T-helper 2 cell (primary cell): ENCODE measurements around the gene TLL1.
A peak's percentile ranks its signal among the peaks of the same experiment; 100 is the strongest.

Experiments
- DNase-seq, 5 experiments: peaks; one replicate each; pipeline versions ENCODE4 v3.0.0 to v3.0.0-alpha.2; 2012 to 2022

Gene TLL1

DNA sequence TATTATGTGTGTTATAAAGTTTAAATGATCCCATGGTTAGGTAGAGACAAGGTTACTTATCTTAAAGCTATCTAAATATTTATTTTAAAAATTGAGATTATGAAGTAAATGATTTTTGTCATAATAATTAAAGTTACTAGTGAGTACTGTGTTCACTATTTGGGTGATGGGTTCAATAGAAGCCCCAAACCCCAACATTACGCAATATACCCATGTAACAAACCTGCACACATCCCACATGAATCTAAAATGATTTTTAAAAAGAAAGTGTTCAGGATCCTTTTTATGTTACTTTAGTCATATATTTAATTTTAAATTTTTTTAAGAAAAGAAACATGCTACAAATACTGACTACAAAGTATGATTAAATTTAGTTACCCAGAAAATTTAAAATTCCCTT, 193.9 kb downstream of the TLL1 start:
- DNase-seq = no peak

DNA sequence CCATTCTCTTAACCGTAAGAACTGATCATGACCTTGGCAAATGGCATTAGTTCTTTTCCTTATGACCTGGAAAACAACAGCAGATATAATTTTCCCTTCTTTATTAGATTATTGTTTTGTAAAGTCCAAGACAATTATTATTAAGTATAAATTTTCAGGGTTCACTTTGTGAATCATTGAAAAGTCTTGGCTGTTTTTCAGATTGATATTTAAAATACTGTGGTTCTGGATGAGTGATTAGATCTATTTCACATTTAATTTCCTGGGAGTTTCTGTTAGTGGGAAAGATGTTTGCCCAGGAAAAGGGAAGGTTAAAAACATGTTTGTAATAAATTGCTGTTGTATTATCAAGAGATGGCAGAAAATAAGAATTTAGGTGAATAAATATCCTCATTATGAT, 194.9 kb downstream of the TLL1 start:
- DNase-seq = no peak

DNA sequence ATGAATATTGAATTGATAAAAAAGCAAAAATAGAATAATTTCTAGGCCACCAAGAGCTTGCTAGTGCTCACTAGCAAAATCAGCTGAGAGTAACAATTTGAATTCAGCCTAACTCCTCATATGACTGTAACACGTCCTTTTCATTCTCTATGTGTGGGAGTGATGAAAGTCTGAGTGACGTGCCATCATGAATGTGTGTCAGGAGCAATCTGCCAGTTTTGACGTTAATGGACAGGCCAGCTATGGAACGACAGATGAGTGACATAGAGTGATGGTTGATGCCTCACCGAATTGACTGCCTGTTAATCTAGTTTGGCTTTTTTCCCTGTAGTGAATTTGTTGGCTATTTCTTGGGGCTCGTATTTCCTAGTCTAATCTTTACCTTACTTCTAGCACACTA, 200.7 kb downstream of the TLL1 start:
- DNase-seq = peak in 1 of 5 experiments; percentile 11

DNA sequence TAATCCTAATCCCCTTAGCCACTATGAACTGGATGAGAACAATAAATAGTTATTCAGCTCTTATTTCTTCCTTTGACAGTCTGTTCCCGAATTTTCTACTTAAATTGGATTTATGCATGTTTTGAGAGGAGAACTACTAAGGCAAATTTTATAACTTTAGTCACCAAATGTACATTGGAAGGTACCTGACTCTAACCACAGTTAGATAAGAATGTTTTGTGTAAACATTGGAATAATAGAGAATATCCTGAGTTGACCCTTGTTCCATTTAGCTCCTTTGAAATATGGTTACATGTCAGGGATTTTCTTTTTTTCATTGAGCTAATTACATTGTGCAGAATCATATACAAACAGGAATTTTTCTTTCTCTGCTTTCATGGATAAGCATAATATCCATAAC, 202.6 kb downstream of the TLL1 start:
- DNase-seq = no peak

DNA sequence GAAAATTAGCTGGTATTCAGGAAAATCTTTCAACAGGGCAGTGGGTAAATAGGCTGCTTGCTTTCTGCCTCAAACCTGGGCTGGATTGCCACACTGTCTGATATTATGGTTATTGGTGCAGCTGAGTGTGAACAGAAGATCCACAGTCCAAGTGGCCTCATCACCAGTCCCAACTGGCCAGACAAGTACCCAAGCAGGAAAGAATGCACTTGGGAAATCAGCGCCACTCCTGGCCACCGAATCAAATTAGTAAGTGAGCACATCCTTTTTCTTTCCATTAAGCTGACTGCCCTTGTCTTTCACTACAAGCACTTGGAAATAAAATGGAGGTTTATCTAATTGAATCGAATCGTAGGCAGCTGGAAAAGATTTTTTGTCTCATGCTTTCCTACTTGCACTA, 204.7 kb downstream of the TLL1 start:
- DNase-seq = no peak

DNA sequence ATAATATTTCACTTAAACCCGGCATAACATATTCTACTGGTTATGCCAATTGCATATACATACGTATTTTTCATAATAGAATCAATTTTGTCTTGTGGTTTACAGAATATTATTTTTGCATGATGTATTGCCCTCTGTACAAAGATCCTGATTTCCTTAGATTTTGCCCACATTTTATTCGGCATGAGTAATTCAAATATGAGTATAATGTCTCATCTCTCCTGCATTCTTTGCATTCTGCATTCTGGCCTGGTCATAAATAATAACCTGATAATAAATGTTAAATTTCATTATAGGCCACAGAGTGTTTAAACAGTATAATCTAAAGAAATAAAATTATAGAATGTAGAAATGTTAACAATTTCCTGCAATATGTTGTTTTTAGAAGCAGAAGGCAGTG, 205.3 kb downstream of the TLL1 start:
- no peak for DNase-seq

DNA sequence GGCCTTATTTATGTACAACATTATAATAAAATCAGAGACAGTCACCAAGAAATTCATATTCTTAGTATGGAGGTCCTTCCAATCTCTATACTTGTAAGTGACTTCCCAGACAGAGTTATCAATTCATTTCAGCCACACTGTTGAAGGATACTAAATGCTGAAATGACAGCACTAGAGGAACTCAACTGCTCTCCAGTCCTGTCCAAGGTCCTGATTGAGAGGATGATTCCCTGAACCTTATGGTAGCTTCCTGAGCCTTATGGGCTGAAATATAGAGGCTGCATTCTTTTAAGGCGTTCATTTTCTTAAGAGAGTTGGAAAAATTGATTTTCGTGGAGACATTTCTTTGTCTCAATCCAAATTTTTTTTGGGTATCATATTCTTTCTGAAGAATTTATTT, 205.9 kb downstream of the TLL1 start:
- DNase-seq = no peak

DNA sequence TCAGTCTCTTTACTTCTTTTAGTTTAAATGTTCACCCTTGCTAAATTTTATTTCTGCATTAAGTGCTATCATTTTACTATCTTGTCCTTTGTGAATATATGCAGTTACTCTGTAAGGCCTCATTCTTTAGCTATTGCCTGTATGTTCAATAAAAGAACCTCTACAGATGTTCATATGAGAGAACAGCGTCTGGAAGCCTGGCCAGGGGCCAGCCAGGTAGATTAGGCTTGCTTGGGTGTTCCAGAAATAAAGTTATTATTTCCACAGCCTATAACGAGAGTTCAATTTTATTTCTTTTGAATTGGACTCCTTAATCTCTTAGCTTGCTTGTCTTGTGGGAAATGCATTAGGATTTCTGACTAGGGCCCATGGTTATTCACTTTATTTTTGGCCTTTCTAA, 214.5 kb downstream of the TLL1 start:
- no peak for DNase-seq

DNA sequence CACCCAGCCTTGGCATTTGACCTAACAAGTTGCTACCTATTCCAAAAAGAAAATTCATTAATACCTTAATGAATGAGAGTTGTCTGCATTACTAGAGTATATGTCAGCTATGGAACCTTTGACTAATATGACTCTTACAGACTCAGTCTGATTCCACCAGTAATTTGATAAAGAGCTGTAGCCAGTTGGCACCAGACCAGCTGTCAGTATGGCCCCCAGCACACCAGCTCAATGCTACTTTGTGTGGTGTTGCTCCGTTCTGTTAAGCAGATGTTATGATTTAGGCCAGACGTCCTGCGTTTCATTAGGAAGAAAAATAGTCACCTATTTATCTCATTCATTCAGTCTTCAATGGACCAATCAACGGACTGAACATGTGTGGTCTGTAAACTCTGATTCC, 215.5 kb downstream of the TLL1 start:
- DNase-seq = no peak

DNA sequence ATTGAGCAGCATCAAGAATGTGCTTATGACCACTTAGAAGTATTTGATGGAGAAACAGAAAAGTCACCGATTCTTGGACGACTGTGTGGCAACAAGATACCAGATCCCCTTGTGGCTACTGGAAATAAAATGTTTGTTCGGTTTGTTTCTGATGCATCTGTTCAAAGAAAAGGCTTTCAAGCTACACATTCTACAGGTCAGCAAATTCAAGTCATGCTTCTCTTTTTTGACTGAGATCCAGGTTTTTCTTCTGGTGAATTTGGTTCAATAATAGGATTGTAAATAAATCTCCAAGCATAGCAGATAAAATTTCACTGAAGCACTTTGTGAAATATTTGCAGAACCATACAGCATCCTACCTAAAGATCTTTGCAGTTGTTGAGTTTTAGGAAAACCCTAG, 218.1 kb downstream of the TLL1 start:
- DNase-seq = no peak

DNA sequence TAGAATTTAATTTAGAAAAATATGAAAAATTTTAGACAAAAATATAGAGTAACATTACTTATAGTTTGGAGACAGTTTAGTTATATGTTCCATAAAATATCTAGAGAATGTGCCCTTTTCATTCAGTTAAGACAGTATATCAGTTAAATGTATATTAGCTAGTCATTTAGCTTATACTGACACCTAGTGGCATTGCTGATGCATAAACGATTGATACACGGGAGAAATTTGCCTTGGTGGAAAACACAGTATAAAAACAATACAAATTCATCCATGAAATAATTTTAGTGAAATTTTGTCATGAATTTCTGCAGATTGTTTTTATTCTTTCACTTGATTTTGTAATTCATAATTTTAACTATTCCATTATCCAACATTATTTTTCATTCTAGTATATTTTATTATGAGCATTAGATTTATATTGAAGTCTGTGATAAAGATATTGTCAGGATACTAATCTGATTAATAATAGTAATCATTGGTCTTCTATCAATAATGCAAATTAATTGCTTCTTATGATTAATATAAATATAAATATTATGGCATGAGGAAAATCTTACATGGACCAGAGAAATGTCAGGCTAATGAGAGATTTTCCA, 219.0 kb downstream of the TLL1 start:
- DNase-seq = peak in 1 of 5 experiments; percentile 48

DNA sequence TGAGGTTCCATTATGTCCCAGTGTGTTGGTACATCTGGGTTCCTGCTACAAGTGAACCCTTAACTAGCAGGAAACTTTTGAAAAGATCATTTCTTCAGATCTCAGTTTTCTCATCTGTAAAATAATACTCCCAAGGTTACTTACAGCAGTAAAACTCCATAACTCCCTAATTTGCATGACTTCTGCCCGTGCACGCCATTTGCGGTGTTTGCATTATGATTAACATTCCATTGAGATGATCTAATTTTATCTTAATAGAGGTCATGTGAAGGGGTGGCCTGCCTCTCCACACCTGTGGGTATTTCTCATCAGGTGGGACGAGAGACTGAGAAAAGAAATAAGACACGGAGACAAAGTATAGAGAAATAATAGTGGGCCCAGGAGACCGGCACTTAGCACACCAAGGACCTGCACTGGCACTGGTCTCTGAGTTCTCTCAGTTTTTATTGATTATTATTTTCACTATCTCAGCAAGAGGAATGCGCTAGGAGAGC, 219.8 kb downstream of the TLL1 start:
- DNase-seq = no peak

DNA sequence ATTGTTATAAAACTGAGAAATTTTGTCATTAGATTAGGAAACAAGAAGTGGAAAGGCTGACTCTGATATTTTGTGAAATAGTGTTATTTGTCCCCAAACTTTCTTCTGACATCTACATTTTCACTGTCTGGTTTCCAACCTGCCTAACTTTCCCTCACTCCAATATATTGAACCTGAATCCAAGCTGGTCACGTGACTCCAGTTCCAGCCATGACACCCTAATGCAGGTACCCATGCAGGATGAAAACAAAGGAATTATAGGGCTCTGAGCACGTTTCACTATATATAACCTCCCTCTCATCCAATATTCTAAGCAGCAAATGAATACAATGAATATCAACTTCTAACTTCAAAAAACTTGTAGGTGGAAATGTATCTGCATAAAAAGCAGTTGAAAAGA, 231.6 kb downstream of the TLL1 start:
- DNase-seq = no peak

DNA sequence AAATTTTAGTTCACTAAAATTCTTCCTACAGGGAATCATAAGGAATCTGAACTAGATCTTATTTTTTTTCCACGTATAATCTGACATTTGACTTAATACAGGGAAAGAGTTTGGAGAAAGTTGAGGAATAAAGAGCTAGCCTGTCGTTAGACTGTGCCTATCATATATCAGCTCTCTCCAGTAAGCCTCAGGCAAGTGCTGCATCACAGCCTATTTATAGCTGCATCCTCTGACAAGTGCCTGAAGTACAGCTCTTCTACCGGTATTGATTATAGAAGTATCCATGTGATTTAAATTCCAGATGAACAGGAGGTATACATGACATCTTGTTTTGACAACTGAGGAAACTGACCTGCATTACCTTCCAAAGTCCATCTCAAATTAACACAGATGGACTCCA, 248.9 kb downstream of the TLL1 start:
- no peak for DNase-seq

DNA sequence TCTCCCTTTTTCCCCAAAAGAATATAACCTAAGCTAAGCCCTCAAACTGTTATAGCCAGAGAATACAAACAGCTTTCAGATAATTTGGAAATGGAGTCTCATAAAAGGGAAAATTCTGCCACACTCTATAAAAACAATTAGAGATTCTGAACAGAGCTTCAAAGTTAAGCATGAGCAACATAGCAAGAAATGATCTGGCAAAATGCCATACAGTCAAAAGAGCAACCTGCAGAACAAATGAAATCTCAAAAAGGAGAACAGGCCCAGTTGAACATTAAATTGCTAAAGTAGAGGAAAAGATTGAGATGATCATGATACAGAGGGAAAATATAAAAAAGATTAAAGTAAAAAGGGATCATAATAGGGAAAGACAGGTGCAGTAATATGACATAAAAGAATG, 250.5 kb downstream of the TLL1 start:
- DNase-seq = no peak

DNA sequence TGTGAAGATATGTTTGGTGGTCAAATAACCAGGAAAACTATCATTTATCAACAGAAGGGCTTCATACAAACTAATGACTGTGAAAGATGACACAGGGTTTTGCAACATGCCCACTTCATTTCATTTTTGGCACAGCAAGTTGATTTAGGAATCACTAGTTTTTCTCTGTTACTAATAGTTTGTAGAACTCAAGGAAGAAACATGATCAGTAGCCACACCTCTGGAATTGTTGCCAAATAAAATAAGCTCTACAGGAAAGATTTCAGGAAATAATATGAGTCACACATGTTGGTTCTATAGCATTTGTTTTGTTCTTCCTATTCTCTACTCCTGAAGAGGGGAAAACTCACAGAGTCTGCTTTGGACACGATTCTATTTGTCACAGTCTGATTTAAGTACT, 255.4 kb downstream of the TLL1 start:
- no peak for DNase-seq

DNA sequence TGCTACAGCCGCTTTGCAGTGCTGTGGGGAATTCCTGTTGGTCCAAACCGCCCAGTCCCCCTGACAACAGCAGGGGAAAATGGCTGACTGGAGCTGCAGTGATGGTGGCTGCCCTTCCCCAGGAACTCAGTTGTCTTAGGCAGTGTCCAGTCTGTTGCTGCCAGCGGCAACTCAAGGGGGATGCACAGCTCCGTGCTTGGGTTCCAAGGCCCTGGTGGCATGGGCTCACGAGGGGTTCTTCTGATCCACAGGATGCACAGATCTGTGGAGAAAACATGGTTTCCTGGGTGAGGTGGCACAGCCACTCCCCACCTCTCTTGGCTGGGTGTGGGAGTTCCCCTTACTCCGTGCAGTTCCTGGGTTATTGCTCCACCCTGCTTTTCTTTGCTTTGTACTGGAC, 261.2 kb downstream of the TLL1 start:
- DNase-seq = no peak

DNA sequence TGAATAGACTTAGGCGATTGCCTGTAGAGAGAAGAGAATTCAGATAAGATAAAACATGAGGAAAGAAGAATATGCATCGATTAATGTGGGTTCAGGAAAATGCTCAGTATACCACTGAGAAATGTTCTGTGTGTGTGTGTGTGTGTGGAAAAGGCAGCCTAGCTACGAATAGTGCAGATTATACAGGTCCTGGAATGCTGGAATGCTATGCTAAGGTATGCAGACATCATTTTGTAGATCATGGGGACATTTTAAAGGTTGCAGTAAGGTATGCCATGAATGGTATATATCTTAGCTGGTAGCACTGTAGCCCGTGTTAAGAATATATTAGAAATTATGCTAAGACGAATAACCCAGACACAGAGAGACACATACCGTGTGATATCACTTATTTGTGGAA, 267.9 kb downstream of the TLL1 start:
- DNase-seq = no peak

DNA sequence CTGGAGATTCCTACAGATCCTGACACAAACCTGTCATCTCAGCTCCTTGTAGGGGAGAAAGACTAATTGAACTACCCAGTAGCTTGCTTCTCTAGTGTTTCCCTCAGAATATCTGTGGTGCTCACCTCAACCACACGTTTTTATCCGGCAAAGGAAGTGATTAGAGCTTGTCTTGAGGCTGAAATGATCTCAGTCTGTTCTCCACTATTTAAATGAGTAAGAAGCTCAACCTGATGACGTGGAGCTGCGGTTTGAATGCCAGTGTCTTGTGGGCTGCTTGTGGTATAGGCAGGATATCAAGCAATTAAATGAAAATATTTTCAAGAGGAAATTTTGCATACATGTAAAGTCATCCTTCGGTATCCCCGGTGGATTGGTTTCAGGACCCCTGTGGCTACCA, 270.2 kb downstream of the TLL1 start:
- peak in 1 of 5 experiments; percentile 93 for DNase-seq

DNA sequence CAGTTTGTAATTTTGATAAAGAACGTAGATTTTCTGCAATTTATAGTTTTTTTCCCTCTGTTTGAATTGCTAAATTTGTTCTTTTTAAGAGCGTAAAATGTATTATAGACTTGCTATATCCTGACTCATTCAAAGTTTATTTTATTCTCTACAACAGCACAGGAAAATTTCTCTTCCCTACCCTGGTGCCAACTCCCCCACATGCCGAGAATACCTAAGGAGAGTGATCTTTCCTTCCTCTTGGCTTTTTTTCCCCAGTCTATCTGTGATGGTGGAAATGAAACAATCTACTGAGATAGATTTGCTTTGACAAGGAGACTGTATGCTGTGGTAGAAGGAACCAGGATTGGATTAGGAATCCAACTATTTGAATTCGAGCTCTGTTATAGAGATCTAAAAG, 271.6 kb downstream of the TLL1 start:
- DNase-seq = no peak

DNA sequence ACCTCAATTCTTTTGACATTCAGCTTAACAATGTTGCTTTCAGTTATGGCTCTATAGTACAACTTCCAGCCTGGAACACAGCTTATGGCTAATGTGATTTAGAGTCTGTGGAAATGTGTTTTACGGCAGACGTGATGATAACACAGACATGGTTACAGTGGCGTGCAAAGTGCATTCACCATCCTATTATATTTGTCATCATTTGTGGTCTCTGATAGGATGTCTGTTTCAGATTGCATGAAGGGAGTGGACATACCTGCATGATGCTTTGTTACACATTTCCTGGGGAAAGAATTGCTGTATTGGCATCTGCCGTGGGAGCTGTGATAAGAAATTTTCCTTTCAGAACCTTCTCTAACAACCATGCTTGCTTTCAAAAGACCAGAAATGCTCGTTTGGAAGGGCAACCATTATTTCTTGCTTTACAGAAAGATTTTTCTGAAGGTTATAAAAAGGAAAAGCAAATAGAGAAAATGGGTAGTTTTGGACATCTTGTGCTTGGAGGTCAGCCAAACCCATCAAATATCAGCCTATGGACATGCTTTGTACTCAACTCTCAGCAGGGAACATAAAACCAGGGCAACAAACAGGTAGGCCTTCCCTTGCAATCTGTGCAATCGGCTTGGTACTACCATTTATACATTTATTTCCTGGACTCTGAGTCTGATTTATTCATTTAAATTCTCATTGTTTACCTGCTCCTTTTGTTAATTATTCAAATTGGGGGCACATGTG, 273.9 kb downstream of the TLL1 start:
- no peak for DNase-seq
